Measurements from ENCODE around the gene CD40.

CD40 gene

GRCh38 chr20:46175127-46175494 lies 57.0 kb downstream of the CD40 start:
- DNase-seq = no peak

GRCh38 chr20:46176739-46177378 lies 58.7 kb downstream of the CD40 start:
- DNase-seq = no peak

- no peak for DNase-seq
Observed at GRCh38 chr20:46177768-46178167, 59.7 kb downstream of the CD40 start.

GRCh38 chr20:46178891-46179290 lies 60.8 kb downstream of the CD40 start:
- DNase-seq = no peak

Data from activated CD4-positive, alpha-beta T cell treated with anti-CD3 and anti-CD28 coated beads for 4 hours (primary cell).